ENCODE results near the gene PILRB. TPM values are rescaled to one million over a fixed set of nuclear protein-coding genes. Genes with fewer than 3 reads are reported as not detected.

Gene PILRB
- total RNA-seq, 1 experiment from 2014 or later, result 56.2 TPM

DNA sequence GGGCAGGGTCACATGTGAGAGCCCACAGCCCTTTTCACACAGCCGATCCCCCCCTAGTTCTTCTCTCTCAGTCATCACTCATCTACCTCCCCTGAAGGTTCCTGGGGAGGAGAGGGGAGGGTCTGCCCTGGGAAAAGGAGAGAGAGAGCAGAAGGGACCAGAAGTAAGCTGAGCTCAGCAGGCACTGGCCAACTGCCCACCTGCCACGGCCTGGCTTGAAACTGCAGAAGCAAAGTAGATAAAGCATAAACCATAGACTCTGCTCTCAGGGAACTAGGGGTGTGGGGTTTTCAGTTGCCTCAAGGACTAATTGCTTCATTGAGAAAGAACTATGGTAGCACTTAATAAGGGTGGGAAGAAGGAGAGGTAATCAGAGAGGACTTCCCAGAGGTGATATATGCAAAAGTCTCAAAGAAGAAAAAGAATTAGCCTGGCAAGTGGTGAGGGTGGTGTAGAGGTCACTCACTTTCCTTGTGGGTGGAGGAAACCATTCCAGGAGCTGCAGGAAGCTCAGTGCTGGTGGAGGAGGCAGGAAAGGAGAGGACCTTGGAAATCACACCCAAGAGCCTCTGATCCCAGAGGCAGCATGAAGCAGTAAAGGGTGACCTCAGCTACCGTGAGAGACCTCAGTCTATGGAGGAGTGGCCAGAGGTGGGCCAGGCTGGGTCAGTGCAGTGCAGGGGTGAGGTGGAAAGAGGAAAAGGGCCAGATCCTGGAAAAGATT is 32.5 kb downstream of the PILRB start:
- Mint-ChIP-seq H3K27ac (ENCODE audit: low read depth, unreplicated experiment) (no peak overlapping the region), H3K36me3 (ENCODE audit: insufficient read depth, unreplicated experiment) (no peaks in the 10 kb centered on the region), H3K9me3 (ENCODE audit: unreplicated experiment) (no peaks in the 10 kb centered on the region), H3K4me3 (ENCODE audit: unreplicated experiment) (no peak overlapping the region), H3K27me3 (ENCODE audit: insufficient read depth, unreplicated experiment) (peaks cover 64% of the 10 kb centered on the region), H3K4me1 (ENCODE audit: insufficient read depth, unreplicated experiment) (no peaks in the 10 kb centered on the region)
- ChIA-PET CTCF (interaction anchor here (0.6 kb wide), 1 partner anchor 335 kb away, joined by 5 read pairs; no protein-coding TSS in a partner anchor), POLR2A (interaction anchor here (0.5 kb wide), 1 partner anchor 301 kb away, joined by 3 read pairs; no protein-coding TSS in a partner anchor)
- TF ChIP-seq, protein P1, sequence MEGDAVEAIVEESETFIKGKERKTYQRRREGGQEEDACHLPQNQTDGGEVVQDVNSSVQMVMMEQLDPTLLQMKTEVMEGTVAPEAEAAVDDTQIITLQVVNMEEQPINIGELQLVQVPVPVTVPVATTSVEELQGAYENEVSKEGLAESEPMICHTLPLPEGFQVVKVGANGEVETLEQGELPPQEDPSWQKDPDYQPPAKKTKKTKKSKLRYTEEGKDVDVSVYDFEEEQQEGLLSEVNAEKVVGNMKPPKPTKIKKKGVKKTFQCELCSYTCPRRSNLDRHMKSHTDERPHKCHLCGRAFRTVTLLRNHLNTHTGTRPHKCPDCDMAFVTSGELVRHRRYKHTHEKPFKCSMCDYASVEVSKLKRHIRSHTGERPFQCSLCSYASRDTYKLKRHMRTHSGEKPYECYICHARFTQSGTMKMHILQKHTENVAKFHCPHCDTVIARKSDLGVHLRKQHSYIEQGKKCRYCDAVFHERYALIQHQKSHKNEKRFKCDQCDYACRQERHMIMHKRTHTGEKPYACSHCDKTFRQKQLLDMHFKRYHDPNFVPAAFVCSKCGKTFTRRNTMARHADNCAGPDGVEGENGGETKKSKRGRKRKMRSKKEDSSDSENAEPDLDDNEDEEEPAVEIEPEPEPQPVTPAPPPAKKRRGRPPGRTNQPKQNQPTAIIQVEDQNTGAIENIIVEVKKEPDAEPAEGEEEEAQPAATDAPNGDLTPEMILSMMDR (IDR thresholded peaks at IDR 0.05; ENCODE audit: unreplicated experiment), result no peak
- intact Hi-C loops (cut with micrococcal nuclease), result no loop called here
- no peak for DNase-seq (ENCODE audit: unreplicated experiment)
- BruUV-seq (replicated peaks), result no TSS peak

GRCh38 chr7:100393233-100393905 is 35.5 kb downstream of the PILRB start:
- Mint-ChIP-seq H3K4me1 (ENCODE audit: insufficient read depth, unreplicated experiment) (no peaks in the 10 kb centered on the region), H3K9me3 (ENCODE audit: unreplicated experiment) (no peaks in the 10 kb centered on the region), H3K4me3 (ENCODE audit: unreplicated experiment) (no peak overlapping the region), H3K36me3 (ENCODE audit: insufficient read depth, unreplicated experiment) (no peaks in the 10 kb centered on the region), H3K27me3 (ENCODE audit: insufficient read depth, unreplicated experiment) (peaks cover 58% of the 10 kb centered on the region), H3K27ac (ENCODE audit: low read depth, unreplicated experiment) (no peak overlapping the region)
- TF ChIP-seq, protein P1 (IDR thresholded peaks at IDR 0.05; ENCODE audit: unreplicated experiment), result no peak
- ChIA-PET POLR2A (interaction anchor here (0.7 kb wide), 1 partner anchor 31 kb away, joined by 3 read pairs; no protein-coding TSS in a partner anchor), CTCF (interaction anchor here (0.6 kb wide), 2 partner anchors 12 to 39 kb away, joined by 3 read pairs; no protein-coding TSS in a partner anchor)
- peak; percentile 35 for DNase-seq (ENCODE audit: unreplicated experiment)
- BruUV-seq (replicated peaks), result no TSS peak
- intact Hi-C loops (cut with micrococcal nuclease), result no loop called here

GRCh38 chr7:100394077-100394476 is 36.2 kb downstream of the PILRB start:
- CTCF ChIA-PET, result no interaction called here

More at GRCh38 chr7:100394077-100394476, 36.2 kb downstream of the PILRB start:
- intact Hi-C loops (cut with micrococcal nuclease), result no loop called here
- POLR2A ChIA-PET, result interaction anchor here (0.7 to 0.8 kb wide), 2 partner anchors 13 to 31 kb away, joined by 3 read pairs; no protein-coding TSS in a partner anchor
- Mint-ChIP-seq H3K4me3 (ENCODE audit: unreplicated experiment) (no peak overlapping the region), H3K27ac (ENCODE audit: low read depth, unreplicated experiment) (no peak overlapping the region), H3K36me3 (ENCODE audit: insufficient read depth, unreplicated experiment) (no peaks in the 10 kb centered on the region), H3K27me3 (ENCODE audit: insufficient read depth, unreplicated experiment) (peaks cover 62% of the 10 kb centered on the region), H3K4me1 (ENCODE audit: insufficient read depth, unreplicated experiment) (no peaks in the 10 kb centered on the region), H3K9me3 (ENCODE audit: unreplicated experiment) (no peaks in the 10 kb centered on the region)
- no TSS peak for BruUV-seq (replicated peaks)
- no peak for DNase-seq (ENCODE audit: unreplicated experiment)
- TF ChIP-seq, protein P1 (IDR thresholded peaks at IDR 0.05; ENCODE audit: unreplicated experiment), result no peak
